A549 (cell line): ENCODE data around the gene SLC9C2.

Source experiments
- EP300 ChIP-seq, 2 experiments: fragments of >200 bp; sonication (Bioruptor Twin); formaldehyde crosslinking; IDR thresholded peaks; 2 replicates in 1 of 2; 3 replicates in 1 of 2; pipeline ENCODE4 v1.6.1; 2016 to 2017
- NPAS2 ChIP-seq: fragments of 250-450 bp; sonication (Bioruptor Pico); IDR thresholded peaks from 2 replicates; pipeline ENCODE4 v1.8.0; 2022; ENCODE audit warnings: mild to moderate bottlenecking, moderate library complexity, borderline replicate concordance
- POLR2AphosphoS2 ChIP-seq: conservative IDR thresholded peaks from 2 replicates; pipeline ENCODE4 v1.6.1; 2012; ENCODE audit warnings: low read length, improper control_type of control experiment, inconsistent platforms
- RAD21 ChIP-seq, 2 experiments: fragments of >200 bp in 1 of 2; sonication (Bioruptor Twin) in 1 of 2; formaldehyde crosslinking in 1 of 2; IDR thresholded peaks in 1 of 2; conservative IDR thresholded peaks in 1 of 2; 2 replicates in 1 of 2; 3 replicates in 1 of 2; pipeline ENCODE4 v1.6.1; 2012 to 2018; ENCODE audit warnings: inconsistent platforms in 1 of 2
- REST ChIP-seq: fragments of 200-600 bp; sonication (generic); IDR thresholded peaks from 2 replicates; pipeline ENCODE4 v1.6.1; 2016; ENCODE audit warnings: antibody characterized with exemption, mild to moderate bottlenecking, moderate library complexity
- TF ChIP-seq, protein P1 (sequence below): fragments of 450-650 bp; IDR thresholded peaks from 2 replicates; pipeline ENCODE4 v1.6.1; 2014; ENCODE audit warnings: antibody characterized with exemption
- TF ChIP-seq, protein P2 (sequence below): fragments of 250-450 bp; sonication (Bioruptor Pico); IDR thresholded peaks from 2 replicates; pipeline ENCODE4 v1.5.0; 2021; ENCODE audit warnings: mild to moderate bottlenecking, moderate library complexity, borderline replicate concordance

DNA sequence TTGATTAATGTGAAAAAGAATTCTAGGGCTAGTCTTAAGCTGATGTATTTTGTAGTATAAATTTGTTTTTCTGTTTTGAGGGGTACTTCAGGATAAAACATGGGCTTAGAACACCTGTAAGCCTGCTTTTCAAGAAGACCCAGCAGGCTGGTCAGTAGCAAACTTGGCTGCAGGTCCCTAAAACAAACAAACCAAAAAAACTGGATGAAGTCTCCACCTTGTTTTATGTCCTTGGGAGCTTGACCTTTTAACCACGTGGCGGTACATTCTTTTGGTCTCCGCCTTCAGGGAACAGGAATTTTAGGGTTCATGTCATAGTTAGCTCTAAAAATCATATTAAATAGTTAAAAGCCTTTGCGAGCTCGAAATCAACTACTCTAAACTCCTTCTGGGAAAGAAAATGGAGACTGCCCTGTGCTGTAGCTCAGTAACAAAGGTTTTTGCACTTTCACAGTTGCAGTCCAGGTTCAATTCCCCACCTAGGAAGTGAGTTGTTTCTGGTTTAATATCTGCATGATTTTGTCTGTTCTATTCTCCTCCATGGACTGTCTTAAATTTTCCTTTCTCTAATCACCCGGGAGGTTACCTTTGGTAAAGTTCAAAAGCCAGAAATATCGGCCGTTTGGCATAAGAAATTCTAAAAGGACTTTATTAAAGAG lies 107.1 kb downstream of the SLC9C2 start:
- TF ChIP-seq, protein P1, sequence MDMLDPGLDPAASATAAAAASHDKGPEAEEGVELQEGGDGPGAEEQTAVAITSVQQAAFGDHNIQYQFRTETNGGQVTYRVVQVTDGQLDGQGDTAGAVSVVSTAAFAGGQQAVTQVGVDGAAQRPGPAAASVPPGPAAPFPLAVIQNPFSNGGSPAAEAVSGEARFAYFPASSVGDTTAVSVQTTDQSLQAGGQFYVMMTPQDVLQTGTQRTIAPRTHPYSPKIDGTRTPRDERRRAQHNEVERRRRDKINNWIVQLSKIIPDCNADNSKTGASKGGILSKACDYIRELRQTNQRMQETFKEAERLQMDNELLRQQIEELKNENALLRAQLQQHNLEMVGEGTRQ, result no peak
- TF ChIP-seq REST (no peak), EP300 (IDR thresholded peaks at IDR 0.05) (no peak), NPAS2 (CRISPR knock-in tag) (no peak), POLR2AphosphoS2 (no peak), RAD21 (conservative IDR thresholded peaks at IDR 0.05 in 1 of 2, IDR thresholded peaks at IDR 0.05 in 1 of 2) (no peak)
- TF ChIP-seq, protein P2, sequence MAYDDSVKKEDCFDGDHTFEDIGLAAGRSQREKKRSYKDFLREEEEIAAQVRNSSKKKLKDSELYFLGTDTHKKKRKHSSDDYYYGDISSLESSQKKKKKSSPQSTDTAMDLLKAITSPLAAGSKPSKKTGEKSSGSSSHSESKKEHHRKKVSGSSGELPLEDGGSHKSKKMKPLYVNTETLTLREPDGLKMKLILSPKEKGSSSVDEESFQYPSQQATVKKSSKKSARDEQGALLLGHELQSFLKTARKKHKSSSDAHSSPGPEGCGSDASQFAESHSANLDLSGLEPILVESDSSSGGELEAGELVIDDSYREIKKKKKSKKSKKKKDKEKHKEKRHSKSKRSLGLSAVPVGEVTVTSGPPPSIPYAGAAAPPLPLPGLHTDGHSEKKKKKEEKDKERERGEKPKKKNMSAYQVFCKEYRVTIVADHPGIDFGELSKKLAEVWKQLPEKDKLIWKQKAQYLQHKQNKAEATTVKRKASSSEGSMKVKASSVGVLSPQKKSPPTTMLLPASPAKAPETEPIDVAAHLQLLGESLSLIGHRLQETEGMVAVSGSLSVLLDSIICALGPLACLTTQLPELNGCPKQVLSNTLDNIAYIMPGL (CRISPR knock-in tag), result no peak
